A673 (cell line): ENCODE results near the gene NCKIPSD.

ENCODE experiments used
- CTCF ChIP-seq: fragments of 300-800, 200-600 bp; sonication (generic); conservative IDR thresholded peaks from 2 replicates; pipeline ENCODE4 v1.5.1; 2017; ENCODE audit warnings: low read depth, mild to moderate bottlenecking, antibody characterized with exemption, low read length, moderate library complexity, mixed read lengths
- EZH2 ChIP-seq: fragments of 200-600 bp; sonication (generic); IDR thresholded peaks from 2 replicates; pipeline ENCODE4 v1.6.1; 2017; ENCODE audit warnings: borderline replicate concordance, low read depth, mild to moderate bottlenecking, mixed read lengths, antibody characterized with exemption, low read length; ENCODE audit not compliant: poor library complexity, severe bottlenecking

- TF ChIP-seq CTCF (no peak), EZH2 (no peak)
Measured at GRCh38 chr3:48650723-48651122, 35.0 kb downstream of the NCKIPSD start.
